Mucosa of descending colon (tissue), 3 donors: ENCODE data around the gene EXOC2. TPM values are rescaled to one million over a fixed set of nuclear protein-coding genes. Genes with fewer than 3 reads are reported as not detected.

Experiments used
- ATAC-seq: fragments of 200-7000 bp; cut with Tn5 transposase; one replicate; pipeline ENCODE4 v1.9.1; 2020; ENCODE audit warnings: mild to moderate bottlenecking, moderate library complexity
- DNase-seq, 3 donors: peaks; one replicate each; pipeline ENCODE4 v3.0.0-alpha.2; 2020
- H3K36me3 ChIP-seq: fragments of 200-600 bp; one replicate; pipeline ENCODE4 v1.8.0; 2021; ENCODE audit warnings: low read depth, mild to moderate bottlenecking
- H3K4me1 ChIP-seq: fragments of 200-600 bp; one replicate; pipeline ENCODE4 v1.8.0; 2021; ENCODE audit warnings: low read depth, mild to moderate bottlenecking
- H3K4me3 ChIP-seq: fragments of 200-600 bp; one replicate; pipeline ENCODE4 v1.8.0; 2021; ENCODE audit warnings: mild to moderate bottlenecking
- H3K9me3 ChIP-seq: fragments of 200-600 bp; one replicate; pipeline ENCODE4 v1.8.0; 2021; ENCODE audit warnings: mild to moderate bottlenecking
- CTCF ChIP-seq: fragments of 200-600 bp; IDR thresholded peaks from one replicate; pipeline ENCODE4 v1.8.0; 2022; ENCODE audit warnings: antibody characterized with exemption, mild to moderate bottlenecking
- intact Hi-C, 2 donors: fragments of 100-400 bp; cut with DNase I in 1 of 2; cut with micrococcal nuclease in 1 of 2; formaldehyde crosslinking; loops; one replicate each; pipeline versions ENCODE4 v1.11.0 to v1.11.1; 2022; cut with DNase I, micrococcal nuclease
- total RNA-seq, 3 donors: library from RNA; stranded (reverse); fragmentation: NEBNext Ultra II Directional in 2 of 3; extraction: Animal tissue kit (Norgen Biotek cat#: 25700) in 2 of 3; gene quantifications; one replicate each; pipeline versions ENCODE4 v1.2.1 to v1.2.4, GENCODE V29; 2021 to 2023
- donor health status: DM: no; HTN: no; CAD: no; lungs with moderate emphysema.
- donor health status: DM: no; HTN: no; CAD: no.
- donor health status: DM: no; HTN: yes; CAD: no.

EXOC2 gene
- total RNA-seq, 3 donors from 2014 or later: 13.1 to 20.9 (median 17.3) TPM

GRCh38 chr6:617456-618100 lies 75.4 kb downstream of the EXOC2 start:
- TF ChIP-seq CTCF: no peak
- Histone ChIP-seq H3K36me3 (no peaks in the 10 kb centered on the region), H3K4me3 (no peak overlapping the region), H3K4me1 (no peaks in the 10 kb centered on the region), H3K9me3 (no peaks in the 10 kb centered on the region)
- ATAC-seq: no peak
- intact Hi-C loops: no loop called here
- no peak for DNase-seq

- TF ChIP-seq CTCF: no peak
- intact Hi-C loops: no loop called here
- Histone ChIP-seq H3K36me3 (no peaks in the 10 kb centered on the region), H3K4me3 (no peak overlapping the region), H3K4me1 (no peaks in the 10 kb centered on the region), H3K9me3 (no peaks in the 10 kb centered on the region)
- DNase-seq (no peak), ATAC-seq (no peak)
Measured at GRCh38 chr6:613981-614380, 79.0 kb downstream of the EXOC2 start.

GRCh38 chr6:611928-612327 lies 81.0 kb downstream of the EXOC2 start:
- H3K36me3 ChIP-seq: no peaks in the 10 kb centered on the region
- intact Hi-C loops: no loop called here
- no peak for DNase-seq
- no peak for TF ChIP-seq CTCF
- ATAC-seq: no peak
- H3K4me1 ChIP-seq: no peaks in the 10 kb centered on the region
- no peak overlapping the region for H3K4me3 ChIP-seq
- no peaks in the 10 kb centered on the region for H3K9me3 ChIP-seq

- ATAC-seq (no peak), DNase-seq (no peak)
- TF ChIP-seq CTCF: no peak
- no peaks in the 10 kb centered on the region for H3K9me3 ChIP-seq
- no peaks in the 10 kb centered on the region for H3K36me3 ChIP-seq
- intact Hi-C loops: no loop called here
- no peaks in the 10 kb centered on the region for H3K4me1 ChIP-seq
- H3K4me3 ChIP-seq: no peak overlapping the region
Measured at GRCh38 chr6:610882-611281, 82.1 kb downstream of the EXOC2 start.

GRCh38 chr6:609905-610304 lies 83.0 kb downstream of the EXOC2 start:
- DNase-seq (no peak), ATAC-seq (no peak)
- no peaks in the 10 kb centered on the region for H3K4me1 ChIP-seq
- H3K9me3 ChIP-seq: no peaks in the 10 kb centered on the region
- H3K36me3 ChIP-seq: no peaks in the 10 kb centered on the region
- intact Hi-C loops: no loop called here
- no peak overlapping the region for H3K4me3 ChIP-seq
- TF ChIP-seq CTCF: no peak
